Fibroblast of mammary gland (primary cell): Measurements from ENCODE around the gene ALMS1.
"Not testable (repeated sequence)": the region's sequence is repeated elsewhere in the genome, so short reads cannot be mapped to it uniquely, and the experiment has no call there.

Source experiments
- DNase-seq: peaks from one replicate; pipeline ENCODE4 v3.0.0-alpha.2; 2010; ENCODE audit warnings: low read depth
- H3K4me3 ChIP-seq: 2 replicates; pipeline ENCODE4 v1.5.1; 2011; ENCODE audit warnings: low read depth, mild to moderate bottlenecking, low read length, moderate library complexity; ENCODE audit not compliant: control insufficient read depth
- TF ChIP-seq, protein P1 (sequence below): conservative IDR thresholded peaks from 2 replicates; pipeline ENCODE4 v1.5.1; 2011; ENCODE audit warnings: low read depth, low read length, inconsistent platforms; ENCODE audit not compliant: control insufficient read depth, insufficient read depth

ALMS1 gene

GRCh38 chr2:73638429-73638828 is 252.8 kb downstream of the ALMS1 start:
- no peak for DNase-seq
- TF ChIP-seq, protein P1, sequence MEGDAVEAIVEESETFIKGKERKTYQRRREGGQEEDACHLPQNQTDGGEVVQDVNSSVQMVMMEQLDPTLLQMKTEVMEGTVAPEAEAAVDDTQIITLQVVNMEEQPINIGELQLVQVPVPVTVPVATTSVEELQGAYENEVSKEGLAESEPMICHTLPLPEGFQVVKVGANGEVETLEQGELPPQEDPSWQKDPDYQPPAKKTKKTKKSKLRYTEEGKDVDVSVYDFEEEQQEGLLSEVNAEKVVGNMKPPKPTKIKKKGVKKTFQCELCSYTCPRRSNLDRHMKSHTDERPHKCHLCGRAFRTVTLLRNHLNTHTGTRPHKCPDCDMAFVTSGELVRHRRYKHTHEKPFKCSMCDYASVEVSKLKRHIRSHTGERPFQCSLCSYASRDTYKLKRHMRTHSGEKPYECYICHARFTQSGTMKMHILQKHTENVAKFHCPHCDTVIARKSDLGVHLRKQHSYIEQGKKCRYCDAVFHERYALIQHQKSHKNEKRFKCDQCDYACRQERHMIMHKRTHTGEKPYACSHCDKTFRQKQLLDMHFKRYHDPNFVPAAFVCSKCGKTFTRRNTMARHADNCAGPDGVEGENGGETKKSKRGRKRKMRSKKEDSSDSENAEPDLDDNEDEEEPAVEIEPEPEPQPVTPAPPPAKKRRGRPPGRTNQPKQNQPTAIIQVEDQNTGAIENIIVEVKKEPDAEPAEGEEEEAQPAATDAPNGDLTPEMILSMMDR, result no peak
- no peak overlapping the region for H3K4me3 ChIP-seq

DNA sequence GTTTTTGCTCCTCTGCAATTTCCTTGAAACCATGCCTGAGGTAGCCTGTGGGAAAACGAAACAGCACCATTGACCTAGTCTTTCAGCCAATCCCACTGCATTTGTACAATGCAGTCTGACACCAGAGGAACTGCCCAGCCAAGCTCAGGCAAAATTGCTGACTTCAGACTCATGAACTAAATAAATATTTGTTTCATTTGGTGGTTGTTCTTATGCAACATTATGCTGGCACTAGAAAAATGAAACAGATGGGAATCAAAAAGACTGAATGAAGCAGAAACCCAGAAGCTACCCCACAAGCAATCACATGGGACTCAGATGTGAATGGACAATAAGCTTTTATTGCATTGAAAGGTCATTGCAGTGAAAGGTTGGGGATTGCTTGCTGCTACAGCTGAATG is 254.9 kb downstream of the ALMS1 start:
- no peak overlapping the region for H3K4me3 ChIP-seq
- TF ChIP-seq, protein P1, result no peak
- DNase-seq, result peak; percentile 47

DNA sequence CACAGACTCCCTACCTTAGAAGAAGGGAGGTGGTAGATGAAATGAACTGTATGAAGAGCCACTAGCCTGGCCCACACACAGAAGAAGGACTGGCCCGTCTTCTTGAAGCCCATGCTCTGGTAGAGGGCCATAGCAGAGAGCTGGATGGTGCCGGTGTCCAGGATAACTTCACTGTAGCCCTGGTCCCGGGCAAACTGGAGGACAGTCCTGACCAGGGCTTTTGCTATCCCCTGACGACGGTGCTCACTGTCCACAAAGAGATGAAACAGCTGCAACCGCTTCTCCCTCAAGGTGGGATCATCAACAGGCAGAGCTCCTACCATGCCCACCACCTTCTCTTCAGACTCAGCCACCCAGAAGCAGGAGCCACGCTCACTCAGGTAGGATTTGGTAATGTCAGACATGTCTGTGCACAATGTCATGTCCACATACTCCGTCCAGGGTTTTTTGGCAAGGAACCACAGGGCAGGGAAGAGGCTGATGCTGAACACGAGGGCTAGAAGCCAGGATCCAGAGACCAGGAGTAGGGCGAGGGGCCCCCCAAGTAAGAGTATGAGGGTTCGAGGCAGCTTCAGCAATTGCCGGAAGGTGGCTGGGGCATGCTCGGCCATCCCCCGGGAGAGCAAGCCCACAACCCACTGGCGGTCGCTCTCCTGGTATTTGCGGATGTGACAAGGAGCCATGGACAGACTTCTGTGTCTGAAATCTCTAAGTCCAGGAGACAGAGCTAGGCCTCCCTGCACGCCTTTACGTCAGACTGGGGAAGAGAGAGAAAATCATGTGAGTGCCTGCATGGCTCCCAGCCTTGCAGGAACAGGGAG is 255.5 kb downstream of the ALMS1 start:
- H3K4me3 ChIP-seq, result no peak overlapping the region
- DNase-seq, result no peak
- TF ChIP-seq, protein P1, result no peak

- TF ChIP-seq, protein P1, result no peak
- DNase-seq, result no peak
- no peak overlapping the region for H3K4me3 ChIP-seq
Observed at GRCh38 chr2:73641767-73642062, 256.1 kb downstream of the ALMS1 start.

GRCh38 chr2:73642338-73643018 is 256.8 kb downstream of the ALMS1 start, which contains the start of gene NAT8:
TSS of gene NAT8 (minus strand) at chr2:73642422. CDS start at chr2:73641628, 794 bp downstream.
- DNase-seq, result no peak
- TF ChIP-seq, protein P1, result no peak
- H3K4me3 ChIP-seq, result no peak within 1 kb of the TSS

GRCh38 chr2:73647690-73648089 is 262.1 kb downstream of the ALMS1 start:
- H3K4me3 ChIP-seq, DNase-seq: not testable (repeated sequence)

DNA sequence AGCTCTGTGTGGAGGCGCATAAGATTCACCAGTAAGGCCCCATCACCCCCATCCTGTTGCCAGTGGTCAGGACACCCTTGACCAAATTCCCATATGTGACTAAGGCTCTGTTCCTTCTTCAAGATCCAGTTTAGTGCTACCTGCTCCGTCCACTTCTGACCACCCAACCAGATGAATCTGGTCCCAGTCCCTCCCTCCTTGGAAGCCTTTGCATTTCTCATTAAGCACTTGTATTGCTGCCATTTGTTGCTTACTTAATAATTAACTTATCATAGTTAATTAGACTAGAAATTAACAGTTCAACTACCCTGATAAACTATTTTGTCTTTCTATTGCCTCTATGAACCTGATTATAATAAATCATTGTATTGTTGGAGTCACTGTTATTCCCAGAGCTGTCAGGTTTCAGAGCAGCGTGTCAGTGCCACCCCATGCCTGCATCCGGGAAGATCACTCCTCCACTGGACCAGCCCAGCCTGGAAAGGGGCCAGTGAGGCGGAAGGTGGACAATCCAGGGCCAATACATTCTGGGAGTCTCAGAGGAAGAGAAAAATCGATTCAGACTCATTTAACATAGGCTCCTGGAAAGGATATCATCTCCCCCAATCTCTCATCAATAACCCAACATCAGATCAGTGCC is 266.1 kb downstream of the ALMS1 start:
- TF ChIP-seq, protein P1, result no peak
- DNase-seq, result no peak
- no peak overlapping the region for H3K4me3 ChIP-seq
